Kidney glomerular epithelial cell (primary cell): ENCODE data around the gene DDX3Y.

Experiments
- DNase-seq: peaks from one replicate; lab custom pipeline; 2025; lab: John Stamatoyannopoulos, UW

The DDX3Y gene

GRCh38 chrY:12904618-12905516, at the start of gene DDX3Y:
DDX3Y (plus strand) TSS chrY:12904868; CDS start chrY:12904937, 69 bp downstream.
- DNase-seq: peak; percentile 89

DNA sequence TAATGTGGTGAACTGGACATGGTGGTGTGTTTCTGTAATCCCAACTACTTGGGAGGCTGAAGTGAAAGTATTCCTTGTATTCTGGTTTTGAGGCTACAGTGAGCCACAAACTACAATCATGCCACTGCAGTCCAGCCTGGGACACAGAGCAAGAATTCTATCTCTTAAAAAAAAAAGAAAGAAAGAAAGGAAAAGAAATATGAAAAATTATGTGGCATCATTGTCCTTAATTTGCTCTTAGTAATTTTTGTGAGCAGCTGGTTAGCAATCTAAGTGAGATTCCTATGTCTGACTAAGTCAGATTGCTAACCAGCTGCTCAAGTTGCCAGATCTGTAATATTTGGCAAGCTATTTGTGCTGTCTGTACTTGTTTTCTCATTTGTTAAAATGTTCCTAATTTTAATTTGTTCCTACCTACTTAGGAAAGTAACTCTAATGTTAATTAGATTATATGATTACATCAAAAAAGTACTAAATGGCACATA, 48.8 kb upstream of the DDX3Y start:
- DNase-seq: no peak

DNA sequence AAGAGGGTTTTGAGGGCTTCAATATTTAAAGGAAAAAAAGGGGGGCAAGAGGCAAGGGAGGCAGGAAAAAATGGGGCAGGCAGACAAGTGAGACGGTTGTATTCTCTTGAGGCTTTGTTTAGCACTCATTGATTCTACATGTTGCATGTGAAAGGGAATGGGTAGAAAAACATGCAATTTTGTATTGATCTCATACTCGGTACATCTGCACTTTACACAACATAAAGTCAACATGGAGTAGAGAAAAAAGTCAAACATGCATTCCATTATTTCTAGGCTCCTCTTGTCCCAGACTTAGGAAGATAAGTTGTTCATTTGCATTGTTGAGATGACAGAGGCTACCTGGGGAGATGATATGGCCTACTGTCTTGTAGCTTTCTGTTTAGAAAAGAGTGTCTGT, 36.7 kb upstream of the DDX3Y start:
- no peak for DNase-seq

GRCh38 chrY:12896973-12897372, 7.7 kb upstream of the DDX3Y start:
- no peak for DNase-seq

DNA sequence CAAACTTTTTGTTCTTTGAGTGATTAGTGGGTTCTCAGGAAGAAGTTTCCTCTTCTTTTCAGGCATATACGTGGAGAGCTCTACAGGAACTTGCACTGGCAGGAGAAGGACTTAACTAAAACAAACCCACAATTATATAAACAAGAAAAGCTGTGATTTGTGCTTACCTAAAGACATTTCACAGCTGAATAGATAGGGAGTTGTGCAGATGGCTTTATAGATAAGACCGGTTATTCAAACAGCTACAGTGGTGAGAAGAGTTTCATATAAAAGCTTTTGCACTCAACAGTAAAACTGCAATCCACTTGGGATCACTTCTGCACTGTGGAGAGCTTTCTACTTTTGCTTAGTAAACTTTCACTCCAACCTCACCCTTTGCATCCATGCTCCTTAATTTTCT, 6.1 kb upstream of the DDX3Y start:
- no peak for DNase-seq

- peak; percentile 16 for DNase-seq
Observed at GRCh38 chrY:12905517-12905872, 827 bp downstream of the DDX3Y start.

- DNase-seq: no peak
Observed at GRCh38 chrY:12905895-12906294, 1.2 kb downstream of the DDX3Y start.

DNA sequence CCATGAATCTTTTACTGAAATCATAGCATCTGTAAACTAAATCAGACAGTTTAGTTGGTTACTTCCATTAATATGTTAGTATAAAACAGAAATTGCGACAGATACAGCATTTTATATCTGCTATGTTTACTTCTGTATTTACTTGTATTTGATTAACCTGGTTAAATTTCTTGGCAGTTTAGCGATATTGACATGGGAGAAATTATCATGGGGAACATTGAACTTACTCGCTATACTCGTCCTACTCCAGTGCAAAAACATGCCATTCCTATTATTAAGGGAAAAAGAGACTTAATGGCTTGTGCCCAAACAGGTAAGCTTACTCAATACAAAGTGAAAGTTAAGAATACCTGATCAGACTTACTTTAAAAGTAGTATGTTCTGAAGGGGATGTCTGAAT, 8.9 kb downstream of the DDX3Y start:
- no peak for DNase-seq

GRCh38 chrY:12928043-12928442, 23.4 kb downstream of the DDX3Y start:
- DNase-seq: peak; percentile 6

DNA sequence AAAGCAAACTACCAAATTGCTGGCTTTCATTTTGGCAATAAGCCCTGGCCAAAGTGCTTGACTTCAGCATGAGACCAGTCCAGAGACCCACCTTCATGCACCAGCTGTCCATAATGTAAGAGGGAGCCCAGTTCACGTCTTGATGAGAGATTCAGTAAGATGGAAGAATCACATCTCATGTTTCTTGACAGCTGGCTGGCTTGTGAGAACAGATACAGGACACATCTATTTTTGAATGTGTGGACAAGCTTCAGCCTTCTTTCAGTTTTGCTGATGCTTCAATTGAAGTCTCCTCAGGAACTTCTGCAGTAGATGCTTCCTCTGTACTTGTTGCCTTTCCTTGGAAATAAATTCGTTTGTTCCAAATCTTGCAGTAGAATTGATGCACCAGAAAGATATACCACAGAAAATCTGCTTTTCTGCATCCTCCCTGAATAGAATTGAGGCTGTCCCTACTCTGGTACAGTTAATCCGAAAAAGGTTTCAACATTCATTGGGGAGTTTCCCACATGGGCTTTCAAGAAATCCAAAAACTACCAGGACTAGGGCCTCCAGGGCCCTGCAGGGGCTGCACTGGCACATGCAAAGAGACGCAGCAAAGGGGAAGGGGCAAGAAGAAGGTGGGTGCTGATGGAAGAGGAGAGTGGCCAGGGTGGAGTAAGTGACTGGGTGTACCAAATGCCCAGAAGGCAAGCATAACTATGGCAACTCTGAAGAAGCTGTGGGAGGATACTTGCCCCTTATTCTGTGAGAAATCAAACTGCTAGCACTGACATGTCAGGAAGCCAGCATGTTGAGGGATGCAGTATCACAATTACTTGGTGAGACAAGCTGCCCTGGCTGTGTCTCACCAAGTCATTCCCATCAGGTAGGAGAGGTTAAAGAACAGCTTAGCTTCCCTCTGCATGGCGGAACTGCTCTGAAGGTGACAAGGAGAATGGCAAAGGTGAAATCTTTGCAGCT, 37.3 kb downstream of the DDX3Y start:
- no peak for DNase-seq
